Measurements from ENCODE around the gene LRRFIP1. TPM values are rescaled to one million over a fixed set of nuclear protein-coding genes. Genes with fewer than 3 reads are reported as not detected.

Gene LRRFIP1
- polyA plus RNA-seq, 1 donor from 2014 or later, result 96.3 TPM

DNA sequence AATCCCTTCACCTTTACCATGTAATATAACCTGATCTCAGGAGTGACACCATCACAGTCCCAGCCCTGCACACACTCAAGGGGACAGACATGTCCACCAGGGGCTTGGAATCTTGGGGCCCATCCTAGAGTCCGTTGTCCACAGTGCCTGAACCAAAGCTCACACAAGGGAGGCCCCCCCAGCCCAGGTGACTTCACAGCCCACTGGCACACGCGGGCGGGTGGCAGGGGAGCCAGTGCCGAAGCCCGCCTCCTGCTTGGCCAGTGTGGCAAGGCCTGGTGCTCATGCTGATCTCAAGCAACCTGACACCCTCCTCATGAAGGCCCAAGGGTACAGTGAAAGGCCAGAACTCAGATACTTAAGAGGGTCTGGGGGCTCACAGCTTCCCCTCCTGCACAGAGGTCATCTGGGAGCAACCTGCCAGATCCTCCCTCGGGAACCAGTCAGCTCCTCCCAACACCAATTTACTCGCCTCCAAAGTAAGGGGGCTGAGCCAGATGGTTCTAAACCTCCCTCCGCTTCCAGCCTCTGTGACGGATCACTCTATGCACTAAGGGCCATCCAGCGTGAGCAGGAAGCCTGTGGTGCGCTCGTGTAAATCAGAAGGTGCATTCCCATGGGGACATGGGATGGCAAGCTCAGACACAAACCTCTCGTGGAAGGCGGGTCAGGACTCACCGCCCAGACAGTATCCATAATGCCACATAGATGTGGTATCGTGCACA is 33.6 kb upstream of the LRRFIP1 start:
- no peak overlapping the region for H3K9ac ChIP-seq (ENCODE audit: low read length)
- H3K9me3 ChIP-seq (ENCODE audit: low read length), result no peaks in the 10 kb centered on the region
- no peak overlapping the region for H3K4me3 ChIP-seq (ENCODE audit: low read length)
- H4K20me1 ChIP-seq (ENCODE audit: insufficient read depth), result no peaks in the 10 kb centered on the region
- H3K4me2 ChIP-seq (ENCODE audit: low read length), result no peak overlapping the region
- H3K27ac ChIP-seq (ENCODE audit: low read length), result no peak overlapping the region
- TF ChIP-seq RAD21 (conservative IDR thresholded peaks at IDR 0.05) (no peak), SMC3 (conservative IDR thresholded peaks at IDR 0.05; ENCODE audit: poor library complexity) (no peak), EZH2 (IDR thresholded peaks at IDR 0.05; ENCODE audit: borderline replicate concordance, insufficient read depth, low read length, poor library complexity, severe bottlenecking) (no peak), POLR2AphosphoS5 (IDR thresholded peaks at IDR 0.05) (no peak), EP300 (conservative IDR thresholded peaks at IDR 0.05; ENCODE audit: poor library complexity, severe bottlenecking) (no peak), TAF1 (IDR thresholded peaks at IDR 0.05; ENCODE audit: low read depth) (no peak), MXI1 (conservative IDR thresholded peaks at IDR 0.05; ENCODE audit: poor library complexity, severe bottlenecking) (no peak)
- TF ChIP-seq, protein P1, sequence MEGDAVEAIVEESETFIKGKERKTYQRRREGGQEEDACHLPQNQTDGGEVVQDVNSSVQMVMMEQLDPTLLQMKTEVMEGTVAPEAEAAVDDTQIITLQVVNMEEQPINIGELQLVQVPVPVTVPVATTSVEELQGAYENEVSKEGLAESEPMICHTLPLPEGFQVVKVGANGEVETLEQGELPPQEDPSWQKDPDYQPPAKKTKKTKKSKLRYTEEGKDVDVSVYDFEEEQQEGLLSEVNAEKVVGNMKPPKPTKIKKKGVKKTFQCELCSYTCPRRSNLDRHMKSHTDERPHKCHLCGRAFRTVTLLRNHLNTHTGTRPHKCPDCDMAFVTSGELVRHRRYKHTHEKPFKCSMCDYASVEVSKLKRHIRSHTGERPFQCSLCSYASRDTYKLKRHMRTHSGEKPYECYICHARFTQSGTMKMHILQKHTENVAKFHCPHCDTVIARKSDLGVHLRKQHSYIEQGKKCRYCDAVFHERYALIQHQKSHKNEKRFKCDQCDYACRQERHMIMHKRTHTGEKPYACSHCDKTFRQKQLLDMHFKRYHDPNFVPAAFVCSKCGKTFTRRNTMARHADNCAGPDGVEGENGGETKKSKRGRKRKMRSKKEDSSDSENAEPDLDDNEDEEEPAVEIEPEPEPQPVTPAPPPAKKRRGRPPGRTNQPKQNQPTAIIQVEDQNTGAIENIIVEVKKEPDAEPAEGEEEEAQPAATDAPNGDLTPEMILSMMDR (IDR thresholded peaks at IDR 0.05; ENCODE audit: poor library complexity, severe bottlenecking), result no peak
- TF ChIP-seq, protein P2, sequence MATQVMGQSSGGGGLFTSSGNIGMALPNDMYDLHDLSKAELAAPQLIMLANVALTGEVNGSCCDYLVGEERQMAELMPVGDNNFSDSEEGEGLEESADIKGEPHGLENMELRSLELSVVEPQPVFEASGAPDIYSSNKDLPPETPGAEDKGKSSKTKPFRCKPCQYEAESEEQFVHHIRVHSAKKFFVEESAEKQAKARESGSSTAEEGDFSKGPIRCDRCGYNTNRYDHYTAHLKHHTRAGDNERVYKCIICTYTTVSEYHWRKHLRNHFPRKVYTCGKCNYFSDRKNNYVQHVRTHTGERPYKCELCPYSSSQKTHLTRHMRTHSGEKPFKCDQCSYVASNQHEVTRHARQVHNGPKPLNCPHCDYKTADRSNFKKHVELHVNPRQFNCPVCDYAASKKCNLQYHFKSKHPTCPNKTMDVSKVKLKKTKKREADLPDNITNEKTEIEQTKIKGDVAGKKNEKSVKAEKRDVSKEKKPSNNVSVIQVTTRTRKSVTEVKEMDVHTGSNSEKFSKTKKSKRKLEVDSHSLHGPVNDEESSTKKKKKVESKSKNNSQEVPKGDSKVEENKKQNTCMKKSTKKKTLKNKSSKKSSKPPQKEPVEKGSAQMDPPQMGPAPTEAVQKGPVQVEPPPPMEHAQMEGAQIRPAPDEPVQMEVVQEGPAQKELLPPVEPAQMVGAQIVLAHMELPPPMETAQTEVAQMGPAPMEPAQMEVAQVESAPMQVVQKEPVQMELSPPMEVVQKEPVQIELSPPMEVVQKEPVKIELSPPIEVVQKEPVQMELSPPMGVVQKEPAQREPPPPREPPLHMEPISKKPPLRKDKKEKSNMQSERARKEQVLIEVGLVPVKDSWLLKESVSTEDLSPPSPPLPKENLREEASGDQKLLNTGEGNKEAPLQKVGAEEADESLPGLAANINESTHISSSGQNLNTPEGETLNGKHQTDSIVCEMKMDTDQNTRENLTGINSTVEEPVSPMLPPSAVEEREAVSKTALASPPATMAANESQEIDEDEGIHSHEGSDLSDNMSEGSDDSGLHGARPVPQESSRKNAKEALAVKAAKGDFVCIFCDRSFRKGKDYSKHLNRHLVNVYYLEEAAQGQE (IDR thresholded peaks at IDR 0.05; ENCODE audit: borderline replicate concordance), result no peak
- no peaks in the 10 kb centered on the region for H3F3A ChIP-seq (ENCODE audit: insufficient read depth, low read length, poor library complexity, severe bottlenecking)
- H2AFZ ChIP-seq (ENCODE audit: low read depth, low read length), result no peak overlapping the region
- no peaks in the 10 kb centered on the region for H3K36me3 ChIP-seq (ENCODE audit: insufficient read depth, low read length)
- H3K79me2 ChIP-seq (replicated peaks; ENCODE audit: insufficient read depth, low read length), result no peaks in the 10 kb centered on the region
- no peaks in the 10 kb centered on the region for H3K27me3 ChIP-seq (ENCODE audit: insufficient read depth, low read depth, low read length)
- H3K9me2 ChIP-seq (ENCODE audit: insufficient read depth, low read length), result no peaks in the 10 kb centered on the region

DNA sequence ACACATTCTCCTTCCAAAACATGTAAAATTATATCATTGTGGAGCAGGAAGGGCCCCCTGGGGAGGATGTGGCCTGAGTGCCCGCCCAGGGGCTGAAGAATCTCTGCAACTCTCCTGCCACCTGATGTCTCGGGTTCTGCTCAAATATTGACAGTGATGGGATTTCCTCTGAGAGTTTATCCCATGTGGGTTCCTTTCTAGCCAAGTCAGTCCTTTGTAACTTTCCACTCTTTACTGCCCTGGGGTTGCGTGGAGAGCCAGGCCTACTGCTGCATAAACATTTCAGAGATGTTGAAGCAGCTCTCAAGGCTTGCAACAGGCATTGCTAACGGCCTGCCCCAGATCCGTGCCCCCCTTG is 32.9 kb upstream of the LRRFIP1 start:
- no peaks in the 10 kb centered on the region for H3K9me2 ChIP-seq (ENCODE audit: insufficient read depth, low read length)
- no peak overlapping the region for H3K9ac ChIP-seq (ENCODE audit: low read length)
- H2AFZ ChIP-seq (ENCODE audit: low read depth, low read length), result no peak overlapping the region
- no peaks in the 10 kb centered on the region for H3K79me2 ChIP-seq (replicated peaks; ENCODE audit: insufficient read depth, low read length)
- no peaks in the 10 kb centered on the region for H3K9me3 ChIP-seq (ENCODE audit: low read length)
- no peaks in the 10 kb centered on the region for H4K20me1 ChIP-seq (ENCODE audit: insufficient read depth)
- no peak overlapping the region for H3K4me3 ChIP-seq (ENCODE audit: low read length)
- TF ChIP-seq MXI1 (conservative IDR thresholded peaks at IDR 0.05; ENCODE audit: poor library complexity, severe bottlenecking) (no peak), TAF1 (IDR thresholded peaks at IDR 0.05; ENCODE audit: low read depth) (no peak), RAD21 (conservative IDR thresholded peaks at IDR 0.05) (no peak), SMC3 (conservative IDR thresholded peaks at IDR 0.05; ENCODE audit: poor library complexity) (no peak), POLR2AphosphoS5 (IDR thresholded peaks at IDR 0.05) (no peak), EP300 (conservative IDR thresholded peaks at IDR 0.05; ENCODE audit: poor library complexity, severe bottlenecking) (no peak), EZH2 (IDR thresholded peaks at IDR 0.05; ENCODE audit: borderline replicate concordance, insufficient read depth, low read length, poor library complexity, severe bottlenecking) (no peak)
- TF ChIP-seq, protein P2 (IDR thresholded peaks at IDR 0.05; ENCODE audit: borderline replicate concordance), result no peak
- TF ChIP-seq, protein P1 (IDR thresholded peaks at IDR 0.05; ENCODE audit: poor library complexity, severe bottlenecking), result no peak
- no peaks in the 10 kb centered on the region for H3K27me3 ChIP-seq (ENCODE audit: insufficient read depth, low read depth, low read length)
- H3K4me2 ChIP-seq (ENCODE audit: low read length), result no peak overlapping the region
- H3K36me3 ChIP-seq (ENCODE audit: insufficient read depth, low read length), result no peaks in the 10 kb centered on the region
- H3K27ac ChIP-seq (ENCODE audit: low read length), result no peak overlapping the region
- no peaks in the 10 kb centered on the region for H3F3A ChIP-seq (ENCODE audit: insufficient read depth, low read length, poor library complexity, severe bottlenecking)
